Adrenal gland (tissue), 12 donors: Measurements from ENCODE around the gene C21orf91. TPM values are rescaled to one million over a fixed set of nuclear protein-coding genes. Genes with fewer than 3 reads are reported as not detected.

Experiments used
- DNase-seq, 7 donors: peaks; one replicate each; pipeline ENCODE4 v3.0.0-alpha.2; 2019 to 2020
- H3K27ac ChIP-seq, 5 donors: fragments of 200-600 bp; sonication (generic) in 4 of 5; 1 replicate in 3 of 5; 2 replicates in 2 of 5; pipeline versions ENCODE4 v1.5.1 to v1.8.0; 2016 to 2020; ENCODE audit warnings: mild to moderate bottlenecking in 1 of 5
- H3K27me3 ChIP-seq: fragments of 200-600 bp; 2 replicates; pipeline ENCODE4 v1.8.0; 2021
- H3K36me3 ChIP-seq, 2 donors: fragments of 200-600 bp; replicated peaks in 1 of 2; 1 replicate in 1 of 2; 2 replicates in 1 of 2; pipeline versions ENCODE4 v1.5.1 to v1.8.0; 2018 to 2022
- H3K4me1 ChIP-seq, 2 donors: fragments of 200-600 bp; replicated peaks in 1 of 2; 1 replicate in 1 of 2; 2 replicates in 1 of 2; pipeline versions ENCODE4 v1.5.1 to v1.8.0; 2018 to 2021
- H3K4me3 ChIP-seq, 4 donors: fragments of 200-600 bp; sonication (generic) in 3 of 4; one replicate each; pipeline ENCODE4 v1.5.1; 2016 to 2018
- H3K9me3 ChIP-seq, 3 donors: fragments of 200-600 bp; sonication (generic) in 1 of 3; replicated peaks in 1 of 3; 1 replicate in 2 of 3; 2 replicates in 1 of 3; pipeline versions ENCODE4 v1.5.1 to v1.8.0; 2016 to 2021
- CTCF ChIP-seq, 6 experiments: fragments of 450-650 bp in 4 of 6; fragments of 200-600 bp in 2 of 6; sonication (generic) in 1 of 6; IDR thresholded peaks; 1 replicate in 5 of 6; 2 replicates in 1 of 6; pipeline versions ENCODE4 v1.5.1 to v1.8.0; 2016 to 2021; ENCODE audit warnings: antibody characterized with exemption in 6 of 6, mild to moderate bottlenecking in 2 of 6, moderate library complexity in 1 of 6
- POLR2A ChIP-seq, 2 donors: fragments of 450-650 bp; IDR thresholded peaks; one replicate each; pipeline ENCODE4 v1.6.1; 2017; ENCODE audit warnings: antibody characterized with exemption in 2 of 2, mild to moderate bottlenecking in 2 of 2, moderate library complexity in 1 of 2
- WGBS, 4 donors: extraction: QIAGEN DNeasy Blood & Tissue Kit in 2 of 4; methylation state at CpG; one replicate each; pipeline versions ENCODE4 v1.1.5 to v1.1.7; 2013 to 2017; 5-methylcytosine and 5-hydroxymethylcytosine counted together
- intact Hi-C, 2 donors: fragments of 100-400 bp; cut with DNase I; formaldehyde crosslinking; loops; one replicate each; pipeline versions ENCODE4 v1.14.1 to v1.15.0; 2022 to 2023
- polyA plus RNA-seq, 3 donors: library from polyadenylated mRNA; stranded (reverse); fragments of 200-250 nt in 2 of 3; fragments of 350-450 nt in 1 of 3; fragmentation: Illumina TruSeq in 1 of 3; extraction: RNeasy Lipid Tissue Mini Kit (QIAGEN cat#74804) in 1 of 3; gene quantifications; one replicate each; pipeline ENCODE4 v1.2.3, GENCODE V29; 2013 to 2014
- total RNA-seq, 9 donors: library from RNA; depleted of rRNA in 4 of 9; stranded (reverse); fragments of >200 nt in 4 of 9; fragments of 120-200 nt in 1 of 9; fragmentation: NEBNext Ultra II Directional in 1 of 9; extraction: Animal tissue kit (Norgen Biotek cat#: 25700) in 1 of 9; gene quantifications; one replicate each; pipeline versions ENCODE4 v1.1.0 to v1.2.4, GENCODE V29; 2013 to 2023
- donor health status: healthy with polysubstance abuse.
- donor health status: Bipolar disorder and iron deficiency.
- donor health status: DM: yes; HTN: yes; CAD: no.
- donor health status: DM: no; HTN: no; CAD: no.
- donor health status: DM: no; HTN: no; CAD: no.
- donor health status: DM: yes; HTN: yes; CAD: no.

The C21orf91 gene
- total and polyA plus RNA-seq, 12 donors, result 1.9 to 19.1 (median 9.5) TPM

- no peaks in the 10 kb centered on the region for H3K4me1 ChIP-seq
- no peaks in the 10 kb centered on the region for H3K36me3 ChIP-seq
- H3K27ac ChIP-seq, result no peak overlapping the region
- intact Hi-C loops, result no loop called here
- TF ChIP-seq POLR2A (IDR thresholded peaks at IDR 0.05), result no peak
- TF ChIP-seq CTCF (IDR thresholded peaks at IDR 0.05), result no peak
- H3K27me3 ChIP-seq, result no peaks in the 10 kb centered on the region
- 68 to 85% (median 77%) methylated on average over 2 of the region's 2 CpGs for whole genome bisulfite sequencing, 4 donors
- no peak for DNase-seq
- no peaks in the 10 kb centered on the region for H3K9me3 ChIP-seq
- H3K4me3 ChIP-seq, result no peak overlapping the region
Measured at GRCh38 chr21:17752171-17752570, 67.0 kb downstream of the C21orf91 start.

GRCh38 chr21:17746920-17747319 is 72.2 kb downstream of the C21orf91 start:
- no peaks in the 10 kb centered on the region for H3K9me3 ChIP-seq
- 50 to 76% (median 62%) methylated on average over 2 of the region's 2 CpGs for WGBS, 4 donors
- H3K4me1 ChIP-seq, result no peaks in the 10 kb centered on the region
- H3K27ac ChIP-seq, result no peak overlapping the region
- H3K4me3 ChIP-seq, result no peak overlapping the region
- H3K36me3 ChIP-seq, result no peaks in the 10 kb centered on the region
- TF ChIP-seq CTCF (IDR thresholded peaks at IDR 0.05) (no peak), POLR2A (IDR thresholded peaks at IDR 0.05) (no peak)
- no peak for DNase-seq
- intact Hi-C loops, result no loop called here
- no peaks in the 10 kb centered on the region for H3K27me3 ChIP-seq

- intact Hi-C loops, result no loop called here
- H3K4me3 ChIP-seq, result no peak overlapping the region
- TF ChIP-seq CTCF (IDR thresholded peaks at IDR 0.05) (no peak), POLR2A (IDR thresholded peaks at IDR 0.05) (no peak)
- WGBS, 4 donors, result 82 to 85% (median 84%) methylated on average over 6 of the region's 6 CpGs
- no peak overlapping the region for H3K27ac ChIP-seq
- no peaks in the 10 kb centered on the region for H3K9me3 ChIP-seq
- no peaks in the 10 kb centered on the region for H3K4me1 ChIP-seq
- H3K27me3 ChIP-seq, result no peaks in the 10 kb centered on the region
- DNase-seq, result no peak
- H3K36me3 ChIP-seq, result no peaks in the 10 kb centered on the region
Measured at GRCh38 chr21:17745086-17745485, 74.1 kb downstream of the C21orf91 start.

- 87 to 93% (median 88%) methylated on average over 2 of the region's 2 CpGs for whole genome bisulfite sequencing, 4 donors
- no peak overlapping the region for H3K27ac ChIP-seq
- H3K4me3 ChIP-seq, result no peak overlapping the region
- no peaks in the 10 kb centered on the region for H3K4me1 ChIP-seq
- no peak for DNase-seq
- TF ChIP-seq POLR2A (IDR thresholded peaks at IDR 0.05) (no peak), CTCF (IDR thresholded peaks at IDR 0.05) (no peak)
- no peaks in the 10 kb centered on the region for H3K27me3 ChIP-seq
- intact Hi-C loops, result no loop called here
- no peaks in the 10 kb centered on the region for H3K36me3 ChIP-seq
- no peaks in the 10 kb centered on the region for H3K9me3 ChIP-seq
Measured at GRCh38 chr21:17742940-17743592, 76.1 kb downstream of the C21orf91 start.
